Measurements from ENCODE around the gene RNF34.

RNF34 gene

DNA sequence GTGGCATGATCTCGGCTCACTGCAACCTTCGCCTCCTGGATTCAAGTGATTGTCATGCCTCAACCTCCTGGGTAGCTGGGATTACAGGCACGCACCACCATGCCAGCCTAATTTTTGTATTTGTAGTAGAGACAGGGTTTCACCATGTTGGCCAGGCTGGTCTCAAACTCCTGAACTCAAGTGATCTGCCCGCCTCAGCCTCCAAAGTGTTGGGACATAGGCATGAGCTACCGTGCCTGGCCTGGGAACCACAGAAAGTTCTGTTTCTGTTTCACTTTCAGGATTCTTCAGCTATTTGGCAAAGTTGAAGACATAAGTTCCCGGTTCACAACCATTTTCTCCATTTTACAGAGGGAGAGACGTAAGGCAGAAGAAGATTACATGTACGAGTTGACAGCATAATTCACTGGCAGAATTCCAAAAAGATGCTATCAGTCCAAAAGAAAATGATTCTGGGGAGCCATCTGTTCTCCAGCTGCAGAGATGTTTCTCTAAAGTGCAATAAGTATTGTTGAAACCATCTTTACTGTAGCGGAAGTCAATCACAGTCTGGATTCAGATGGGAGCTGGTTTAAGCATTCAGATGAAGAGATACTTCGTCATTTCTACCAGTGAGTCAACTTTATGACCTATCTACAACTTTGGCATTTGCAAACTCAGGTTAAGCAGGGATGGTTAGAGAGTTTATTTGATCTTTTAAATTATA, 8.1 kb upstream of the RNF34 start:
- no peak for DNase-seq

DNA sequence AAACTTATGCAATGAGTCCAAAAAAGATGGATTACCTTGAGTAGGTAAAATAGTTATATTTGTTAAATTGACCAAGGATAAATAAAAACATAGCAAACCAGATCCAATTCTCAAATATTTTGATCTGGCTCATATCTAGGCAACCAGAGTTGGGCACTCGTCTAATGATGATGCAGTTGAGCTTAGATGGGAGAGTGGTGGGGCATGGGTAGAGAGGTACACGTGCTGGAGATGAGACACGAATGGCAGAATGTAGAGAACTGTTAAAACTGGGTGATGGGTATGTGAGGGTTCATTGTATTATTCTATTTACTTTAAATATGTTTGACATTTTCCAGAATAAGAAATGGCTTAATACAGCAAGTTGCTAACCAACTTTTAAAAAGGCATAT, 7.6 kb upstream of the RNF34 start:
- no peak for DNase-seq

DNA sequence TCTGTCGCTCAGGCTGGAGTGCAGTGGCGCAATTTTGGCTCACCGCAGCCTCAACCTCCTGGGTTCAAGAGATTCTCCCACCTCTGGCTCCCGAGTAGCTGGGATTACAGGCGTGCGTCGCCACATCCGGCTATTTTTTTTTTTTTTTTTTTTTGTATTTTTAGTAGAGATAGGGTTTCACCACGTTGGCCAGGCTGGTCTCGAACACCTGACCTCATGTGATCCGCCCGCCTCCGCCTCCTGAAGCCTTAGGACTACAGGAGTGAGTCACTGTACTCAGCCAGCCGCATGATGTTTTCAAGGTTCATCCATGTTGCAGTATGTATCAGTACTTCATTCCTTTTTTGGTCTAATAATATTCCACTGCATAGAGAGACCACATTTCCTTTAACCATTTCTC, 2.4 kb upstream of the RNF34 start:
- DNase-seq: no peak

DNA sequence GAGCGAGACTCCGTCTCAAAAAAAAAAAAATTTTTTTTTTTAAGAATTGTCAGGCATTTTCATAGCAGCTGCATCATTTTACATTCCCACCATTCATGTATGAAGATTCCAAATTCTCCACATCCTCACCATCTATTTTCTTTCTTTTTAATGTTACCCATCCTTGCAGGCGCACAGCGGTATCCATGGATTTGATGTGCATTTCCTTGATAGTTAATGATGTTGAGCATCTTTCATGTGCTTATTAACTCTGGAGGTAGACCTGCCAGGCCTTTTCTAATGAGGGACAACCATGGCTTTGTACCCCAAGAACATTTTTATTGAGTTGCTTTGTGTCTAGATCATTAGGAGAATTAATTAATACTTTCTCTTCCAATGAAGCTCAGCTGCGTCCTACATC, 1.6 kb upstream of the RNF34 start:
- no peak for DNase-seq

DNA sequence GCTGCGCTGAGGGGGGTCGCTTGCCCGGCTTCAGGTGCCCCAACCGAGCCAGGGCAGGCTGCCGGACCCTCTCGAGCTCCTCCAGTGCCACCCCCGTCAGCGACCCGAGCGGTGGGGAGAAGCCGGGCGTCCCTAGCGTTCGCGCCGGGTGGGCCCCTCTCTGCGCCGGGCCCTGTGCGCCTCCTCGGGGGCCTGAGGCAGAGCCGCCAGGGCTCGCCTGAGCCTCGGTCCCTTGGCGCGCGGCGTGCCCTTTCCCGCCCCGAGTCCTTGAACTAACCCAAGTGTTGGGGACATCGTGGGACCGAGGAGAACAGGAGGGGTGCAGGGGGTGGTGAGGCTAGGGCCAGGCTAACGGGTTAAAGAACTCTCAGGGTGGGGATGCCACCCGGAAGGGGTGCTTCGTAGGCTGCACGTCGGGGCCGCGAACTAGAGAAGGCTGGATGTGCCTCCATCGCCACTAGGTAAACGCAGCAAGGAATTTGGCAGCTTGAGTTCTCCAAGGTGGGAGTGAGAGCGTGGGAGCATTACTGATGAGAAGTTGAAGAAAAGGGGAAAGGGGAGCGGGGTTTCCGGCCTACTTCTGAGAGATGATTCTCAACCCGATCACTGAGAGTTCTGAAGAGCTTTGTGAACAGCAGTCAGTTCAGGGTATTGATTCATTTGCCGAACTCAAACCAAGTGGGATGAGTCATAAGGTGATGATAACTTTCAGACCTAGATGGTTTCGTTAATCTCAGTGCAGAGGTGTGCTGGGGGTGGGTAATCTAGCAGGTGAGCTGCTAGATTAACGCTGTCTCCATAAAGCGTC, 618 bp downstream of the RNF34 start:
- DNase-seq: peak; percentile 37 to 38 (median 38)

DNA sequence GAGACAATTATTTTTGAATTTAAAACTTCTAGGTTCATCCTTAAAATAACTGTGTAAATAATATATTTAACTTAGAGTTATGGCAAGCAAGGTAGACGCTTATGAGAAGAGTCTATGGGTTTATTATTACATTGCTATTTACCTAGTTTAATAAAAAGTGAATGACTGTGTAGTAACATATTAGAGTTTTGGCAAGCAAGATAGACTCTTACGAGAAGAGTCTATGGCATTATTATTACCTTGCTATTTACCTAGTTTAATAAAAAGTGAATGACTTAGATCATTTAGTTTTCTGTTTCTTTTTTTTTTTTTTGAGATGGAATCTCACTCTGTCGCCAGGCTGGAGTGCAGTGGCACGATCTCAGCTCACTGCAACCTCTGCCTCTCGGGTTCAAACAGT, 3.8 kb downstream of the RNF34 start:
- no peak for DNase-seq

DNA sequence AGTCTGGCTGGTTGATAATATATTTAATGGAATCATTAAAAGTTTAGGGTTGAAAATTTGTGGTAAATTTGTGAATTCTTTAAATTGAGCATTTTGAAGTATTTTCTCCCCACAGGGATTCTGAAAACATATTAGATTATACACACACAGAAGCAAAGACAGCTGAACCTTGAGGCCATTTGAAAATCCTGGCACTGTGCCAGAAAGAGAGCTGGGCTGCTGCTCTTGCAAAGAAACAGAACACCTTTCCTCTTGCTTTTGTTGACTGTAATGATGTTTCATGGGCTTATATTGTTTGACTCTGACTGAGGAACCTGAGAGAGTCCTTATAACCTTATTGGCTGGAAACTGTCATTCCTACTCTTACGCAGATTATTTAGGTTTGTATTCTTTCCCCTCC, 4.8 kb downstream of the RNF34 start:
- no peak for DNase-seq

DNA sequence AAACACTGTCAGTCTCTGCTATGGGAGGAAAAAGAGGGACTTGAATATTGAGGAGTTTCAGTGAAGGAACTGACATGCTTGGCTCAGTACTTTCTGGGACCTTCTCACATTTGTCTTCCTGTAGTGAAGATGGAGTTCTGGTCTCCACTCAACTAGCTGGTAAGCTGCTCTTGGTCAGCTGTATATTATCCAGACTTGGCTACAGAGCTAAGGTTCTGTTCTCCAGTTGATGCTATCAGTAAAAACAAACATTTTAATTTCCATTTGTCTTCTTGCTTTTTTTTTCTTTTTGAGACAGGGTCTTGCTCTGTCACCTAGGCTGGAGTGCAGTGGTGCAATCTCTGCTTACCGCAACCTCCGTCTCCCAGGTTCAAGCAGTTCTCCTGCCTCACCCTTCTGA, 5.3 kb downstream of the RNF34 start:
- DNase-seq: no peak

DNA sequence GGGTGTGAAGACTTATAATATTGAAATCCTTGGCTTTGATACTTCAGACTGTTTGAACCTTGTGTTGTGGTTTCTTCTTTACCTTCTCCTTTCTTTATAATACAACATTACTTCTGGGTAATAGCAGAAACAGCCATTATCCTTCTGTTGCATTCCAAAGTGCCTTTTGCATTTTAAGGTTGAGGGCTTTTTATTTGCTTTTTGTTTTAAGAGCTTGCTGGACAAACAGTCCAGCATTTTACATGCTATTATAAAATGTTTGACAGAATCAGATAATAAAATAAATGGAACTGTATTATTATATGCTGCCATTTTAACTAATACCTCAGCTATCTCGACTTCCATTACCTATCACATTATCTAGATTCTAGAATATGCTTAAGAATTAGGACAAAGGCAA, 14.0 kb downstream of the RNF34 start:
- DNase-seq: no peak

DNA sequence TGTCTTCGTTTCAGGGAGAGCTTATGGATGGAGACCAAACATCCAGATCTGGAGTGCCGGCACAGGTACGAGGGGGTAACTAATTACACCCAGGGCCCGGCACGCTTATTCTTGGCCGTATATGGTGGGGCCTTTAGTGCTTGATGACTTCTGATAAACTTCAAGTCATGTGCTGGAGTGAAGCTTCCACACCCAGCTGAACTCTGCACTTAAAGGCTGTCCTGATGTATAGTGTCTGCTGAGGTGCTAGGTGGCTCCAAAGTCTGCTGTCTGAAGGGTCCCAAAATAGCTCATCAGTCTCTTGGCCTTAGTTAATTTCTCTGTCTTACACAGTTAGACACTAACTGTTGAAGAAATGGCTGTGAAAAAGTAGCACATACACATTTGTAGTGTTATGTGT, 17.9 kb downstream of the RNF34 start:
- no peak for DNase-seq

DNA sequence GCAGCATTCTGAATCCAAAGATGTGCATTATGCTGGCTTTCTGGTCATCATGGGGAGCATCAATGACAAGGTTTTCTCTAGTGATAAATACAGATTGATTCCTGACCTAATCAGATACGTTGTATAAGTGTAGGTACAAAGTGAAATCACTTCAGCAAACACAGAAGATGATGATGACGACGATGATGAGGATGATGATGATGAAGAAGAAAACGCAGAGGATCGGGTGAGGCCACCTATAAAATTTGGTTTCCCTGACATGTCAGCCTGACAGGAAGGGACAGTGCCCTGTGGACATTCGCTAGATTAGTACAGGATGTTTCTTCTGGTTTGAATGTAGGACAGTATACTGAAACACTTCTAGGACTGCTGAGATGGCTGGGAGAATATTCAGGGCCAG, 20.2 kb downstream of the RNF34 start:
- DNase-seq: no peak

DNA sequence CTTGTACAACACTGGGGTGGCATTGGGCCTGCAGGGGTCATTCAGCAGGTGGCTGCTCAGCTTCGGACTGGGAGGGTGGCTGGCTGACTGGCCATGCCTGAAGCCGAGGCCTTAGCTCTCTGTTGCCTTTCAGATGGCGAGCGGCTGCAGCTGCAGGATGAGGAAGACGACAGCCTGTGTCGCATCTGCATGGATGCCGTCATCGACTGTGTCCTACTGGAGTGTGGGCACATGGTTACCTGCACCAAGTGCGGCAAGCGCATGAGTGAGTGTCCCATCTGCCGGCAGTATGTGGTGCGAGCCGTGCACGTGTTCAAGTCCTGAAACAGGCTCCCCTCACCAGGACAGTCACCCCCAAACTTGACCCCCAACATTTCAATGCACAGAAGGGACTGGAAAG, 23.3 kb downstream of the RNF34 start:
- DNase-seq: no peak

DNA sequence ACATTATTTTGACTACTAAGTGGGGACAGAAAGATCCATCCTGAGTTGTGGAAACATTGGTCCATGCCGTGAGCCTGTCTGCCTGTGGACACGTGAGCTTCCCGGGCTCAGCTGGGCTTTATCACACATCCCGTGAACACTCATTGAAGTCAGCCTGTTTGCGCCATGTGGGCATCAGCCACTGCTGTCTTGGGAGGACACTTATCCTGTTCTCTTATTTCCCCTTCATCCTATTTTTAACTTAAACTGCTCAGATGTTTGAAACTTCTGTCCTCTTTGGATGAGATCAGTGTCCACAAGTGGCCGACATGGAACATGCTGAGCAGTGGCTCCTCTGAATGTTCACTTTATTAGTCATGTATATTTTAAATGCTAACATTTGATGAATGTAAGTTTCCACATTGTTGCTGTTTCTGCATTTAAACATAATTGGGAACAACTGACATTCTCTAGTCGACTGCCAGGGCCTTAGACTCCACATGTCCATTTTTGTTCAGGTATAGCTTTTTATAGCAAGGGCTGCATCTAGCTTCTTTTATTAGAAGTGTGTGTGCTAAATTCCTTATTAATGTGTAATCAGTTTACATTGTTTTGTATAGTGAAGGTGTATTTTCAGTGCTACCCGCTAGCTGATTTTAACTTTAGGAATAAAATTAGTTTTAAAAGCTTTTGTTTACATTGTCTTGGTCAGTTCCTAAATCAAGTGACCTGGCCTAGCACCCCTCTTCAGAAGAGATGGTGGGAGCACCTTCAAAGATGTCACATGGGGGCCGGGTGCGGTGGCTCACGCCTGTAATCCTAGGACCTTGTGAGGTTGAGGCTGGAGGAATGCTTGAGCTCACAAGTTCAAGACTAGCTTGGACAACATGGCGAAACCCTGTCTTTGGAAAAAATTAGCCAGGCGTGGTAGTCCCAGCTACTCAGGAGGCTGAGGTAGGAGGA, 24.0 kb downstream of the RNF34 start:
- DNase-seq: no peak

DNA sequence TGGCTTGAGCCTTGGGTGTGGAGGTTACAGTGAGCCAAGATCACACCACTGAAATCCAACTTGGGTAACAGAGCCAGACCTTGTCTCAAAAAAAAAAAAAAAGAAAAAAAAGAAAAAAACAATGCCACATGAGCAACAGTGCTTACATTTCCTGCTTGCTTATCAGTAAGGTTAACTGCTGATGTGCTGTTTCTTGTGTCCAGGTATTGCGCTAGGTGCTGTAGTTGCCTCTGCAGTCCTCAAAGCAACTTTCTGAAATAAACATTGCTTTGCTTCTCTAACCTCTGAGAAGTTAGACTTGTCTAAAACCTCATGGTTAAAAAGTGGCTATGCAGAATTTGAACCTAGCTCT, 24.7 kb downstream of the RNF34 start:
- no peak for DNase-seq

DNA sequence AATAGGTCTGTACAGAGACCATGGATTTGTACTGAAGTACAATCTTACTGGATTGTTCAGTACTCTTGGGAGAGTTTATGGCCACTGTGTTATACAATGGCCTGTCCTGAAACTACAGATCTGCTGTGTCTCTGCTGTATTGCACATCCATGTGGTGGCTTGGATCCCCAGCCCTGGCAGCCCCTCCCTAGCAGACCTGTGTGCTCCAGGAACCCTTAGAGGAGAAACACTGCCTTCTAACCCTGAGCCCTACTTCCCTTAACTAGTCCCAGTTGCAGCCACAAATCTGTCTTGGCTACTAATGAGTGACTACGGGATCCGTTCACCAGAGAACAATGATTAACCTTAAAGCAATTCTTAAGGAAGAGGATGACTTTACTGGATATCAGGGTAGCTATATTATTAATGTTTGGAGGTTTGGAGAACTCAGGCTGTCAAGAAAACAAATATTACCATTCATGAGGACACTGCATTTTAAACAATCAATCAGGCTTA, 27.7 kb downstream of the RNF34 start:
- no peak for DNase-seq

DNA sequence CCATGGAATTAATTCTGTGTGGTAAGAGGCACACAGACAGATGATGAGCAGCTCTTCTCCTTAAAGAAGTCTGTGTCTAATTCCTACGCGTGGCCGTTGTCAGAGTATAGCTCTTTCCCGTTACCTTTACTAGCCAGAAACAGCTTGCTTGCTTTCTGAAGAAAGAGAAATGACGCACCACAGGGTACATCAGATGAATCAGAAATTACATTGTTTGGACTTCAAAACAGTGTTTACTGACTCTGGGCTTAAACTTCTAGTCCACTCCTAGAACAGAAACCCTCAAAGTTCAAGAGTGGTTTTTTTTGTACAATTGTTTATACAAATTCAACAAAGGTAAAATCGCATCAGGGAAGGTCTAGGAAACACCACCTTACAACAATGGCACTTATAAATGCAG, 29.0 kb downstream of the RNF34 start:
- DNase-seq: no peak

DNA sequence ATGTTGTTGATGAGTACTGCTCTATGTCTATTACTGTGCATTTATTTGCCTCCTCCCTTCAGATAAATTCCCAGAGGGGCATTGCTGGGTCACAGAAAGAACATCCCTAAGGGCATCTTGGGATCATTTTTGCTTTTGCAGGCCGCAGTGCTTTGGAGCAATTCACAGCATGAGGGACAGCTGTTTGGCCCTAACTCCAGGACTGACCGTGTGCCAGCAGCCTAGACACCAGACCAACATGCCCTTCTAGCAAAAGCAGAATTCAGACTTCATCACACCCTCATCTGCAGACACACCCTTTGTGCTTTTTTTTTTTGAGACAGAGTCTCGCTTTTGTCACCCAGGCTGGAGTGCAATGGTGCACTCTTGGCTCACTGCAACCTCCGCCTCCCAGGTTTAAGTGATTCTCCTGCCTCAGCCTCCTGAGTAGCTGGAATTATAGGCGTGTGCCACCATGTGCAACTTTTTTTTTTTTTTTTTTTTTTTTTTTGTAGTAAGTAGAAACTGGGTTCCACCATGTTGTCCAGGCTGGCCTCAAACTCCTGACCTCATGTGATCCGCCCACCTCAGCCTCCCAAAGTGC, 31.0 kb downstream of the RNF34 start:
- no peak for DNase-seq

DNA sequence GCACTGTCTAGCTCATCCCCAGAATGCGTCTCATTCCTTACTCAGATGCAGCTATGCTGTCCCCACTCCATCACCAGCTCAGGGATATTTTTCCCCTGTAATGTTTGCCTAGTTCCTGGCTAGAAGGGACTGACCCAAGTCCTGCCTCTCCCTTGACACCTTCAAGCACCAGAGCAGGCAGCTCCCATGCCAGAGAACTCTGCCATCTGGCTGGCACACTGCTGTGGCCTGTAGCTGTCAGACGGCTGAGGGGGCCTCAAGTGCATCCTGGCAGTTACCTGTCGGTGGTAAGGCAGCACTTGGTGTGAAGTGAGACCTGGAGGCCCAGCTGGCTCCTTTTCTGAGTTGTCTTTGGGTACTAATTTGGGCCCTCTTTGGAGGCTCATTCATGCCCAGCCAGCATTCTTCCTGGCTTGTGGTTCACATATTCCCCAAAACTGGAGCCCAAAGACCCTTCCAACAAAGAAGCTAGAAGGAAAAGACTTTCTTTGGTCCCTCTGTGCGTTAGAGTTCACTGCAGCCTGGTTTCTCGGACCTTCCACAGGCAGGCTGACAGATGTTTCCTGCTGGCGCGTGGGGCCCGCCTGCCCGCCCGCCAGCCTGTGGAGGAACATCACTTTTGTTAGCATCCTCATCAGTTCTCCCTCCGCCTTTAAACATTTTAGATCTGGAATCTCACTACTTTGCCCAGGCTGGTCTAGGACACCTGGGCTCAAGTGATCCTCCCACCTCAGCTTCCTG, 33.0 kb downstream of the RNF34 start:
- no peak for DNase-seq

DNA sequence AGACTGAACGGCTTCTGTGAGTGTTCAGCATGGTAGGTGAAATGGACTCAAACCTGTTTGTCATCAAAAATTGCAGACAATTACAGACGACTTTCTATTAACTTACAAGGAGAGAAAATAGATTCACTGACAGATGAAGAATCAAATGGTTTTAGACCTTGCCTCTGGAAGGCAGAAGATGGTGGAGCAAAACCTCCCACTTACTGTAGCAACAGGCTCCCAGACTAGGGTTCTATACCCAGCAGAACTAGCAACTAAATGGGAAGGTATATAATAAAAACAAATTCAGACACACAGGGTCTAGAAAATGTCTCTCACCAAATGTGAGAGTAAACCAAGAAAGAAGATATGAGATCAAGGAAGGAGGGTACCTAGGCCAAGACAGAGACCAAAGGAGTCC, 36.8 kb downstream of the RNF34 start:
- no peak for DNase-seq

DNA sequence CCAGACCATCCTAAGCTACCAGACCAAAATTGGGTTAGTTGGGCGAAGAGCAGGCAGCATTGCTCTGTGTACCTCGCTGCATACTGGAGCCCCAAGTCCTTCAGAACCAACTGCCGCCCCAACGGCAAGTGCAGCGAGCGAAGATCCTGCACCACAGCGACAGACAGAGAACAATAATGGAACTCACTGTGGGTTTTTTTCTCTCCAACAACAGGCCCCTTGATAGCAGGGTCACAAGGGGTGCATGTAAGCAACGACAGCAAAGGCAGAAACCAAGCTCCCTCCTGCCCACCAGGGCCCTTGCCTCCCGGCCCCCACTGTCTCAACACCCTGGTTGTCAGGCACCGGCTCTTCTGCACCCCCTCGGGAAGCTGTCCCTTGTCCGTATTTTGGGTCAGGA, 39.0 kb downstream of the RNF34 start:
- DNase-seq: no peak

DNA sequence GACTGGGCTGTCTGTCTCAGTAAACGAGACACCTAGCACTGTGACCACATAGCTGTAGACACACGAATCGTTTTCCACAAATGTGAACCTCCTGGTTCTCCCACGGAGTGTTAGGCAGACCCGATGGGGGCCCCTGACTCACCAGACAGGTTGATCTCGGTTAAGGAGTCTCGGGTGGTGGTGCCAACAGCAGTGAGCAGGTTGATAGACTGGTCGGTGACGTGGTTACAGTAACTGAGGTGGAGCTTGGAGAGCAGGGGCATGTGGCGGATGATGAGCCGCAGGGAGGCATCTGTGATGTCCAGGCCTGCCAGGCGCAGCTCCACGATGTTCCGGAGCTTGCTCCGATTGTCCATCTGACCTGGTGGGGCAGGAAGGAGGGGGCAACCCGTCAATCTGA, 39.8 kb downstream of the RNF34 start:
- DNase-seq: no peak

DNA sequence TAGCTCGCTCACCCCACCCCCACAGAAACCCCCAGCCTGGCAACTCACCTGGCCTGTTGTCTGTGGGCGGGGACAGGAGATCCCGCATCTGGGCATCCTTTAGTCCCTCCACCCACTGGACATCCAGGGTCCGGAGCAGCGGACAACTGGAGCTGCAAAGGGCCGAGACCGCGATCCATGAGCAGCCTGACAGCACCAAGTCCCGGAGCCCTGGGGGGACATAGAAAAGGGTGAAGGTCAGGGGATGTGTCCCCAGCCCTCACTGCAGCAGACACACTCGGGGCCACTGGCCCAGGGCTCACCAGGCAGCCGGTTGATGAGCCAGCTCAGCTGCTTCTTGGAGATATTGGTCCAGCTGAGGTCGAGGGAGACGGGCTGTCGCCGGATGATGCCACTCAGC, 40.9 kb downstream of the RNF34 start:
- no peak for DNase-seq

All from activated CD4-positive, CD25-positive, alpha-beta regulatory T cell (primary cell).